ENCODE data around the gene TMEM100. TPM values are rescaled to one million over a fixed set of nuclear protein-coding genes. Genes with fewer than 3 reads are reported as not detected.

TMEM100 gene
- polyA plus RNA-seq, 10 donors: 5.6 to 11.3 (median 8.6) TPM

DNA sequence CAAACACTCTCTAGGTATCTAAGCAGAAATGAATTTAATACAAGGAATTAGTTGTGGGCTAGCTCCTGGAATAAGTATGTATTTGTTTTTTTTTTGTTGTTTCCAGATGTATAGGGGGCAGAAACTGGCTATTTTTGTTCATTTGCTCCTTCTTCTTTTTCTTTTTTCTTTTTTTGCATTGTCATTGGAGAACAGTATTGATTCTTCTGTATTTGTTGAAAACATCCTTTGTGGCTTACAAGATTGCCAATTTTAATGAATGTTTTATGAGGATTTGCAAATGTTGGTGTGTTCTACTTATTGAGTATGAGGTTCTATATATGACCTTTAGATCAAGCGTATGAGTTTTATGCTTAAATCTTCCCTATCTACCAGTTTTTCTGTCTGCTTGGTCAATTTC, 22.6 kb upstream of the TMEM100 start:
- DNase-seq: no peak

DNA sequence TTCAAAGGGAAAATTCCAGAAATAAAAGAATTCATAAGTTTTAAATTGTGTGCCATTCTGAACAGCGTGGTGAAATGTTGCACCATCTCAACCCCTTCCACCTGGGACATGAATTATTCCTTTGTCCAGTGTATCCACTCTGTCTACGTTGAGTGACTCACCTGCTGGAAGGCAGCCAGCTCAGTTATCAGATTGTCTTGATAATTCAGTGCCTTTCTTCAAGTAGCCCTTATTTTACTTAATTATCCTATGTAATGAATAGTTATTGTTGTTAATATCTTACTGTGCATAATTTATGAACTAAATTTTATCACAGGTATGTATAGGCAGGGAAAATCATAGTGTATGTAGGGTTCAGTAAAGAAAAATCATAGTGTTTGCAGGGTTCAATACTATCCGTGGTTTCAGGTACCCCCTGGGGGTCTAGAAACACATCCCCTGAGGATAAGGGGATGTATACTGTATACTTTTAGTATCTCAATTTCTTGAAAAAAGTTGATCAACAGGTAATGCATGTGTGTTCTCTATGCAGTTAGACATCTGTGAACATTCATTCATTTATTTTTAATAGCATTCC, 20.5 kb upstream of the TMEM100 start:
- no peak for DNase-seq

- no peak for DNase-seq
These were observed 19.8 kb upstream of the TMEM100 start for GRCh38 chr17:55742272-55743102.

DNA sequence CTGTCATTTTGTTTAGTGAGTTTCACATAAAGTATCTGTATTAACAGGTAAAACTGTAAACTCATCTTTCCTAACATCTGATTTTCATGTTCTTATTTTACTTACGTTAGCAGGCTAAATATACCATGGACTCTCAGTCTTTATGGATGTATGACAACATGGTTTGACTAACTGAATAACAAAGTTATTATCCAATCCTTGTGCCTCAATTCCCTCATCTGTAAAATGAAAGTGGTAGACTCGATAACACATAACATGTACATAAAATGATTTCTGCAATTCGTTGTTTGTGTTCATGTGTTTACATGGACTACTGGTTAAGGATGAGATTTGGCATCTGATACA, 18.7 kb upstream of the TMEM100 start:
- DNase-seq: no peak

DNA sequence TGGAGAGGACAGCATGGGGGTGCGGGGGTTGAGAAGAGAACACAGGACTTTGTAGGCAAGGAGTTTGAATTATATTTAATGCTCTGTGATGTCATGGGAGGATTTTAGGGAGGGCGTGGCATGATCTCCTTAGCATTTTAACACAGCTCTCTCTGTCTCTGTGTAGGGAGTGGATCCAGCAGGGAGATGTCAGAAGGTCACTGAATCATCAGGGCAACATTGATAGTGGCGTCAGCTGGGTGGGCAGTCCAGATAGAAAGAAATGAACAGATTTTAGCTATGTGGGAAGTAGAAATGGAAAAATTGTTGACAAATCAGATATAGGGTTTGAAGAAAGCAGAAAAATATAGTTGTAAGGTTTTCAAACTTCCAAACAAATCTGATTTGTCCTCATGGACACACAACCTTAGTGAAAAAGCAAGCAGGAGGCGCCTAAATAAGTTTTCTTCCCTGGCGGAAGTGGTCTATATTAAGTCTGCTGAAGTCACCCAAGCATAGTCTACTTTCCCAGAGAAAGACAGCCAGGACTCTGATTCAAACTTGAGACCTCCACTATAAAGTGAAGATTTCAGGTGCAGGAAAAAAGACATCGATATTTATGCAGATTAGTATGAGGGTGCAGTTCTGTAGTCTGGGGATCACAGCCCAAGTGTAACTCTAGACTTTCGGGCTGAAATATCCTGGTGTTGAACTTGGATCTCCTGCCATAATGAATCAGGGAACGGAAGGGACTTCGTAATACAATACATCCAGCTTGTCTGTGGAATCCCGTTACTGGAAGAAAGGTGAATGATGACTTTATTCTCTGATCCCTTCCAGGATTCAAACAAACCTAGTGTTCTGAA, 18.1 kb upstream of the TMEM100 start:
- DNase-seq: no peak

DNA sequence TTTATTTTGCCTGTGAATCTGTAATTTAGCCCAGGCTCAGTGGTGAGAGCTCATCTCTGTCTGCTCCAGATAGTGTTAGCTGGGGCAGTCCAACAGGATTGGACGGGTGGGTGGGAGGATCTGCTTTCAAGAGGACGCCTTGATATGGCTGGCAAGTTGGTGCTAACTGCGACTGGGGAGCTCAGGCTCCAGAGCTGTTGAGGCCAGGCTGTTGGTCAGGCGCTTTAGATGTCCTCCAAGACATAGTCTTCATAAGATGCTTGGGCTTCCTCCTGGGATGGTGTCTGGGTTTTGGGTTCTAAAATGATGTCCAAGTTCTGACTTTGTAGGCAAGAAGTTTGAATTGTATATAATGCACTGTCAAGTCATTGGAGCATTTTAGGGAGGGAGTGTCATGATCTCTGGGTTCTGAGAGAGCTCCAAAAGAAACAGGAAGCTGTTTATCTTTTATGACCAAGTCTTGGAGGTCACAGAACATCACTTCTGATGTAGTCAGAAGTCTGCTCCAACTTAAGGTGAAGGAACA, 15.4 kb upstream of the TMEM100 start:
- DNase-seq: no peak

DNA sequence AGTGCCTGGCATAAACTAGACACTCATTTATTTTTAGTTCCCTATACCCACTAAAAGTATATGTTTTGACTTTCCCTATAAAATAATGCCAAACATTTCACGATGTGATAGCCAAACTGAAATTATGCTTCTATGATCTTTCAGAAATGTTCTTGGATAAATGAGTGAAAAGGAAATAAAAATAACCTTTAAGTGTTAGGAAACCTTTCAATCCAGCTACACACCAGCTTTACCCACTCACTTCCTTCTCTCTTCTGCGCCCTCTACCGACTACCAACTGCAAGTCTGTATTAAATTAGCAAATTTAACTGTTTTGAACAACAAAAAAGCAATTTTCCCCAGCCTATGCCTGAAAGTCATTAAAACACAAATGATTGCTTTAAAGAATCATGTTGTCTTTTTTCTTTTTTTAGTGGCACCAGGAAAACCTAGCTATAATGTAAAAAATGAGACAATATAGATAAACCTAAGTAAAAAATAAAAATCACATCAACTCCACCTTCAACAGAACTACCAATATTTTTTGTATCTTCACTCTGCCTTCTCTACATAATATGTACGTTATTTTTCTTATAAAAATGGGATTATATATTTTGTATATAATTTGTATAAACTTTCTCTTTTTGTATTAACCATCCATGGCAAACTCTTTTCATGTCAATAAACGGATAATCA, 13.2 kb upstream of the TMEM100 start:
- DNase-seq: peak in 2 of 3 donors; percentile 49 to 65

DNA sequence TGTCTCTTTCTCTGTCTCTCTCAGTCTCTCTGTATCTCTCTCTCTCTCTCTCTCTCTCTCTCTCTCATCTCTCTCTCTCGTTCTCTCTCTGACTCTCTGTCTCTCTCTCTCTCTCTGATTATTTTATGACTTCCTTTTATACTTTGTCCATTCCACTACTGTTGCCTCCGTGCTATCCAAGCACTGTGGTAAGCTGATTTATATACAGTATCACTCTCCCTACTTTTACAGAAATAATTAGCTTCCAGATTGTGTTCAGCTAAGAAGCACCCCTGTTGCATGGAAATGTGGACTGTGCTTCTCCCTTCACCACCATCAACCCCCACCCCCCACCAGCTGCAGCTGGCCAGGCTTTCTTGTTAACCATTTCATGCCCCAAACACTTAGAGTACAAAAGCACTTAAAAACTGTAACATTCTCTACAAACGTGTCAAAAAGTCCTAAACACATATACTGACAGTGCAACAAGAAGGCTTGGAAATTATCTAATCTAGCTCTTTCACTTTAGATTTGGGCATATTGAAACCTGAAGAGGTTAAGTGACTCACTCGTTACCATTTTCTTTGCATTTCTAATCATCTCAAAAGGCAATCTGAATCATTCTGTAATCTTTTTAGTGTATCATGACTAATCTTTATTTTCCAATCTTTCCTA, 11.6 kb upstream of the TMEM100 start:
- peak in 1 of 3 donors; percentile 12 for DNase-seq

GRCh38 chr17:55731586-55732250, 9.1 kb upstream of the TMEM100 start:
- peak; percentile 58 to 84 (median 59) for DNase-seq

DNA sequence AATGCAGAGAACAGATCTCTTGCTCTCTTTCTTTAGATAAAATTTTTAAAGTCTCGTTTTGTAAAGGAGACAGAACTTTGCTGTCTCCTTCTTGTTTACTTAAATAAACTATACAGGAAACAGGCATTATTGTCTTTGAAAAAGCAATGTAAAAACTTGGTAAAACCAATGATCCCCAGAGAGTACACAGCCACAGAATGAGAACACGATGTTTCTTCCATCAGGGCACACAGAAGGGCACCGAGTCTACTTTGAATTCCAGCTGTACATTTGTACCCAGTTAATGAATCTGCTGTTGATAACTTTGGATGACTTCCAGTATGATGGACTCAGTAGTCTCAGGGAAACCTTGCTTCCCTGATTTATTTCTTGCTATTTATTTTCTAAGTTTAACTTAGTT, 8.1 kb upstream of the TMEM100 start:
- DNase-seq: no peak

DNA sequence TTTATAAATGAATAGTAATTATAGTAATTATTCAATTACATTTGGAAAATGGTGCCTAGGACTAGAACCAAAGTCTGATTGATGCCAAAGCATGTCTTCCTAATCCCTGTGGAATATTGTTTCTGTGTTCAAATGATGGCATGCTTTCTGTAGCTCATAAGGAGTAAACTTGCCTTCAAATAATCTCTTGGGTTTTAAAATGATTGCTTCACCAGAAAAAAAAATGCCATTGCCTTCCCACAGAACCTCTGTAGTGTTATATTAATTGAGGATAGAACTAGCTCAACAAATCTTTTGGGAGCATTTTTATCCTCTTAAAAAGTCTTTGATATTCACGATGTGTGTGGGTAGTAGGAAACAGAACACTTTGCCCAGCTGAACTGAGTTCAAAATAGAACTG, 7.7 kb upstream of the TMEM100 start:
- DNase-seq: no peak

- no peak for DNase-seq
These were observed 6.8 kb upstream of the TMEM100 start for GRCh38 chr17:55729484-55729883.

DNA sequence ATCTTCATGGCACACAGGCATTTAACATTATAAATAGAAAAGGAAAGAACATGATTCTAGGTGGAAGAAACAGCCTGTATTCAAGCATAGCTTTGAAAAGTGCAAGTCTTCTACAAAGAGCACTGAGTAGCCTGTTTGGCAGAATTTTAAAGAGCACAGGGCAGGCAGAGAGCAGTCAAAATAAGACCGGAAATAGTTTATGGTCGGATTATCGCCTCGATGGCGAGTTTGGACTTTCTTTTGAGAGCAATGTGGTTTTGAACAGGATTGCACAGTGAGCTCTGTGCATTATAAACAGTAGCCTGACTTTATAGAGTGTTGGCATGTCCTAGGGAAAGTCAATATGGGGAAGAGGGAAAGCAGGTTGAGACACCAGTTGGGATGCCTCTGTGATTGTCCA, 6.2 kb upstream of the TMEM100 start:
- no peak for DNase-seq

- DNase-seq: no peak
These were observed 5.7 kb upstream of the TMEM100 start for GRCh38 chr17:55728361-55728760.

GRCh38 chr17:55727920-55728319, 5.3 kb upstream of the TMEM100 start:
- no peak for DNase-seq

DNA sequence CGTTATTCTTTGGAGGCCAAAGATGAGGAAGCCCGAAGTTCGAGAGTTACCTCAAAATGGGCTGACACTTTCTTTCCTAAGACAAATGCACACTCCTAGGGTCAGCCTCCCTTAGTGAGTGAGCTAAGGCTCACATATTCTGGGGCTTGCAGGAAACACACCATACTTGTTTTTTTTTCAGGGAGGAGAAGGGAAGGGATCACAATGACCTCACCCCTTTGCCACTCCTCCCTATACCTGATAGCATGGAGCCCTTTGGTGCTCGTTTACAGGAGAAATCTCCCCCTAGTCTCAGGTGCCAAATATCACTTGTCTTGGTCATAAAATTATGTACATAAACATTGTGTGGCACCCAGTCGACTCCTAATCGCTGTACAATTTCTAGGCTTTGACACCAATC, 4.6 kb upstream of the TMEM100 start:
- DNase-seq: no peak

GRCh38 chr17:55726440-55726839, 3.8 kb upstream of the TMEM100 start:
- DNase-seq: peak; percentile 36 to 91 (median 66)

DNA sequence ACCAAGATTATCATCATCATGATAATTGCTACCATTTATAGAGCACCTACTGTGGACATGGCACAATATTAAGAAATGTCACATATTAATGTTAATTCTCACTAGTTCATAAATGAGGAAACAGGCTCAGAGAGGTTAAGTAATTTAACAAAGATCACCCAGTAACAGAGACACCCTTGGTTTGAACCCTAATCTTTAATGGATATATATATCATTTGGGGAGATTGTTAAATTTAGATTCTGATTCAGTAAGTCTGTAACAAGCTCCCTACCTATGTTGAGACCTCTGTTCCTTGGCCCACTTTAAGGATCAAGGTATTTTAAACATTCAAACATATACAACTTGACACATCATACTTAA, 804 bp upstream of the TMEM100 start:
- DNase-seq: no peak

GRCh38 chr17:55722016-55722736, 488 bp downstream of the TMEM100 start:
- DNase-seq: no peak
